ENCODE results near the gene TMPRSS7.

The TMPRSS7 gene

DNA sequence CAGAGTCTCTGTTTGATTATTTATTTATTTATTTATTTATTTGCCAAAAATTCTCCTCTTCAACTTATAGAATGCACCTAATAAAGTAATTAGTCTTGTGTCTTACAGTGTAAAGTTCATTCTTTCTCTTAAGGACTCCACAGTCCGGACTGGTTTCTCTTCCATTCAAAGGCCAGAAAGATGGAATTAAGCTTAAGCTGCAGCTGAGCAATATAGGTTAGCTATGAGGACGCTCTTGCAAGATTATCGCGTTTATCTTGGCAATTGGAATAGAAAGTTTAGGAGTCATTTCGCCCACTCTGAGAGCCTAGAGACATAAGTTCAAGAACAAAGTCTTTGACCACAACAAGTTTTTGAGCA, 20.8 kb upstream of the TMPRSS7 start:
- H3K27ac ChIP-seq: no peak overlapping the region
- TF ChIP-seq, protein P1, sequence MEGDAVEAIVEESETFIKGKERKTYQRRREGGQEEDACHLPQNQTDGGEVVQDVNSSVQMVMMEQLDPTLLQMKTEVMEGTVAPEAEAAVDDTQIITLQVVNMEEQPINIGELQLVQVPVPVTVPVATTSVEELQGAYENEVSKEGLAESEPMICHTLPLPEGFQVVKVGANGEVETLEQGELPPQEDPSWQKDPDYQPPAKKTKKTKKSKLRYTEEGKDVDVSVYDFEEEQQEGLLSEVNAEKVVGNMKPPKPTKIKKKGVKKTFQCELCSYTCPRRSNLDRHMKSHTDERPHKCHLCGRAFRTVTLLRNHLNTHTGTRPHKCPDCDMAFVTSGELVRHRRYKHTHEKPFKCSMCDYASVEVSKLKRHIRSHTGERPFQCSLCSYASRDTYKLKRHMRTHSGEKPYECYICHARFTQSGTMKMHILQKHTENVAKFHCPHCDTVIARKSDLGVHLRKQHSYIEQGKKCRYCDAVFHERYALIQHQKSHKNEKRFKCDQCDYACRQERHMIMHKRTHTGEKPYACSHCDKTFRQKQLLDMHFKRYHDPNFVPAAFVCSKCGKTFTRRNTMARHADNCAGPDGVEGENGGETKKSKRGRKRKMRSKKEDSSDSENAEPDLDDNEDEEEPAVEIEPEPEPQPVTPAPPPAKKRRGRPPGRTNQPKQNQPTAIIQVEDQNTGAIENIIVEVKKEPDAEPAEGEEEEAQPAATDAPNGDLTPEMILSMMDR (conservative IDR thresholded peaks at IDR 0.05): peak; percentile 36

DNA sequence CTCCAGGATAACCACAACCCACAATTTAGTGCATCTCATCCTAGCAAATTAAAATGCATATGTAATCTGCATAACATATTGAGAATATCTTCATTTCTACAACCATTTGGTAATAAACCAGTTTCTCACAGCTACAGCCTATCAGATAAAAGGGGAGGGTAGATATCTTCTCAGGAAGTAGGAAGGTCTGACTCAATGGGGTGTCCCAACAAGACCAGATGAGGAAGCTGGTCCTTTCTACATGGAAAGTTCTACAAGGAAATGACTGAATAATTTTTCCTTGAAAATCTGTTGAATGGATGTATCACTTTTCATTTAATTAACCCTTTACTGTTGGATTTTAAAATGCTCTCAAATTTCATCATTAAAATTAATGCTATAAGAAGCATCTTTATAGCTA, 17.4 kb upstream of the TMPRSS7 start:
- no peak overlapping the region for H3K27ac ChIP-seq
- TF ChIP-seq, protein P1 (conservative IDR thresholded peaks at IDR 0.05): no peak

DNA sequence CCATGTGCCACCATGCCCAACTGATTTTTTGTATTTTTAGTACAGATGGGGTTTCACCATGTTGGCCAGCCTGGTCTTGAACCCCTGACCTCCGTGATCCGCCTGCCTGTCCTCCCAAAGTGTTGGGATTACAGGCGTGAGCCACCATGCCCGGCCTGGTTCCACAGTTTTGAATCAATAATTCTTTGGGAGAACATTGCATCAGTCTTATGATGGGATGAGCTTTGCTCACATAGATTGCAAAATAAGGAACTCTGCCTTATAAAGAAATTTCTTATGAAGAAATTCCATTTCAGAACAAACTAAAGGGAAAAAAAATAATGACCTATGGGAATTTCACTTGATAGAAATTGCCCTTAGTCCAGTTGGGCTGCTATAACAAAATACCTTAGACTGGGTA, 15.8 kb upstream of the TMPRSS7 start:
- no peak overlapping the region for H3K27ac ChIP-seq
- TF ChIP-seq, protein P1 (conservative IDR thresholded peaks at IDR 0.05): no peak

DNA sequence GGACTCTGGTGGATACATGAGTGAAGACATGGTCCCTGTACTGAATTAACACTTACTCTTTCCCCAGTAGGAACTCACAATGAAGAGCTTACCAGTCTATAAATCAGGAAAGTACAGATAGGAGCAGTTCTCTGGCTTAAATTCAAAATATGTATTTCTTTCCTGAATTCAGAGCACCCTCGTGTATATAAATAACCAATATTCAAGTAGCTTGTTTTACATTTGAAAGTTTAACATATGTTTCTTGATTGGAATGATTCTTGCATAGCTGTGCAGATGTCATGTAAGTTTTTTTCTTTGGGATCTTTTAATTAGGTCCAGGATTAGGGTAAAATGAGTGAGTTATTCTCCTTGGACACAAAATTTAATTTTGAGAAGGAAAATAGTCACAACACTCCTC, 14.8 kb upstream of the TMPRSS7 start:
- H3K27ac ChIP-seq: no peak overlapping the region
- TF ChIP-seq, protein P1 (conservative IDR thresholded peaks at IDR 0.05): no peak

DNA sequence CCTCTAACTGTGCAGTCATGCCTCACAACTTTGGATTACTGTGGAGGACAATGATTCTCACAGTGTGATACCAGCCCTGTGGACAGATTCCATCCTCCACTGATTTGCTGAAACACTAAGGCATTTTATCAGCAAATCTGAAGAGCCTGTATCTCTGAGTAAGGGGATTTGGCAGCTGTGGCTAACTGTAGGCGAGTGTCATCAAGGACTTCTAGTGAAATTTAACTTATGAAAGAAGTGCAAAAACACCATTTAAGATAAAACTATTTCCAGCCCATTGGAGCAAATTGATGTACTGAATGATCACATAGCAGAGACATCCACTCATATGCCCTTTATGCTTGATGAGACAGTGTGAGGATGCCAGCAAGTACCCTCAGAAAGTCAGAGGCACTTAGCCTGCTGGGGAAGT, 13.9 kb upstream of the TMPRSS7 start:
- no peak overlapping the region for H3K27ac ChIP-seq
- TF ChIP-seq, protein P1 (conservative IDR thresholded peaks at IDR 0.05): no peak

DNA sequence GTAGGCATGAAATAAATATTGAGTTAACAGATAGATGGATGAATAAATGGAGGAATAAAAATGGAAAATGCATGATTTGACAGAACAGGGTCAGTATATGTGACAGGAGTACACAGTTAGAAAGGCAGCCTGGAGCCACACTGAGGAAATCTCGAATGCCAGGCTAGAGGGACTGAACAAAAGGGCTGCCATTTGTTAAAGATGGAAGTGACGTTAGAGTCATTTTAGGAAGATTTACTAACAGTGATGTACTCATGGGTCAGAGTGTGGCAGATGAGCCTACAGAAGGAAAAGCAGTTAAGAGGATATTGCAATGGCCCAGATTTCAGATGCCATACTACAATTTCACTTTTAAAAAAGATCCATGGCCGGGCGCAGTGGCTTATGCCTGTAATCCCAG, 7.4 kb upstream of the TMPRSS7 start:
- H3K27ac ChIP-seq: no peak overlapping the region
- TF ChIP-seq, protein P1 (conservative IDR thresholded peaks at IDR 0.05): no peak

- no peak overlapping the region for H3K27ac ChIP-seq
- TF ChIP-seq, protein P1 (conservative IDR thresholded peaks at IDR 0.05): no peak
These were observed 6.7 kb upstream of the TMPRSS7 start for GRCh38 chr3:112027826-112028225.

DNA sequence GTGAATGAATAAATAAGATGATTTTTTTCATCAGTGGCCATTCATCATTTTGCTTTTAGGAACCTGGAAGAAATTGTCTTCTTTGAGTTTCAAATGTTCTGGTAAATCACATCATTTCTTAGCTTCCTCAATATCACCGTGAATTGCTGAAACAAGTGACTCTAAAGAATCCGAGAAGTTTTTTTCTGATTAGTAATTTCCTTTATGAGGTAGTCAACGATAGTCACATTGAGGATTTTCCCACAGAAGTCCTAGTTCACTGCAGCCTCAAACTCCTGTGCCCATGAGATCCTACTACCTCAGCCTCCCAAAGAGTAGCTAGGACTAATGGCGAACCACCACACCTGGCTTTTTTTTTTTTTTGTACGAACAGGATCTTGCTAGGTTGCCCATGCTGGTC, 3.6 kb upstream of the TMPRSS7 start:
- TF ChIP-seq, protein P1 (conservative IDR thresholded peaks at IDR 0.05): no peak
- H3K27ac ChIP-seq: no peak overlapping the region

All from VCaP (cell line).